ENCODE data around the gene CLDN7. TPM values are rescaled to one million over a fixed set of nuclear protein-coding genes. Genes with fewer than 3 reads are reported as not detected.

CLDN7 gene
- total and polyA plus RNA-seq, 4 donors, result 3.0 to 35.0 (median 19.6) TPM

DNA sequence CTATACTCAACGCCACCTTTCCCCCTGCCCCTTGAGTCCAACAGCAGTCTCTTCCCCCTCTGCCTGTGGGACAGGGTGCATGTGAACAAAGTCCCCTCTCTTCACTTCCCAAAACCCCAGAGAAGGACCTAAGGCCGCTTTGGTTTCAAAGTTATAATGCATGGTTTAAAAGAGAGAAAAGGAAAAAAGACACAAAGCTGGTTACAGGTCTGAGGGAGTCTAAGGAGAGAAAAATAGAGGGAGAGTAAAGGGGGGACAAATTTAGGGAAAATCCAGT lies 18.9 kb downstream of the CLDN7 start (continued):
- TF ChIP-seq, protein P1, sequence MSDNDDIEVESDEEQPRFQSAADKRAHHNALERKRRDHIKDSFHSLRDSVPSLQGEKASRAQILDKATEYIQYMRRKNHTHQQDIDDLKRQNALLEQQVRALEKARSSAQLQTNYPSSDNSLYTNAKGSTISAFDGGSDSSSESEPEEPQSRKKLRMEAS (IDR thresholded peaks at IDR 0.05), result no peak
- no peak for TF ChIP-seq FOXA2 (IDR thresholded peaks at IDR 0.05)

DNA sequence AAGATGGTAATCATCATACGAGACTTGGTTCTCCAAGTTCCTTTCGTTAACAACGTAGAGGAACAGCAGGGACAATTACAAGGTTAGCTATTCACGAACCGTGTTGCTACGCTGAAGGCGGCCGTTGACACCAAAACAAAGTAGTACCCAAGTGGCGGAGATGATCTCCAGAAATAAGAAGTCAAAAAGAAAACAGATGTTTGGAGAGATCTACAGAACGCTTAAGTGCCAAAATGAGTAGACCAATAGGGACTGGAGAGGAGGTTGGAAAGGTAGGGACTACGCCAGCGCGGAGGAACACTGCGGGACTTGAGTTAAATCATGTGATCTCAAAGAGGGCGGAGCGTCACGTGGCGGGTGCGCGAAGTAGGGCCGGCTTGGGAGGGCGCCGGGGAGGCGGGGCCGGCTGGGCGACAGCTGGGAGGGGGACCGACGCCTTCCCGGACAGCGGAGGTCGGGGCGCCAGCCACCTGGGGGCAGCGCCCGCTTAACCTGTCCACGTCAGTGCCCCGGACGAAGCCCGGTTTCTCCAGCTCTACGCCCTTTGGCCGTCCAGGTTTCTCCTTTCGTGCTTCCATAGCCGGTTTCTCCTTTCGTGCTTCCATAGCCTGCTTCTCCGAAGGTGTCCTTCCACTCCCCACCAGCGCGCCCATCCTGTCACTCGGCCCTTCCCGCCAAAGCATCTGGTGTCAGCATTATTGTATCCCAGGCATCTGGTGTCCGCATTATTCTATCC lies 19.4 kb downstream of the CLDN7 start:
- TF ChIP-seq NR2F2 (IDR thresholded peaks at IDR 0.05) (peak; percentile 17), EGR1 (IDR thresholded peaks at IDR 0.05; ENCODE audit: low read depth in 2 of 2) (peak; percentile 17 to 75), RAD21 (IDR thresholded peaks at IDR 0.05) (peak in 1 of 2 donors; percentile 34), YY1 (IDR thresholded peaks at IDR 0.05) (peak; percentile 80), RXRA (IDR thresholded peaks at IDR 0.05) (no peak), JUND (IDR thresholded peaks at IDR 0.05) (no peak), GABPA (IDR thresholded peaks at IDR 0.05 in 1 of 2, conservative IDR thresholded peaks at IDR 0.05 in 1 of 2) (peak in 1 of 2 donors; percentile 68), TAF1 (conservative IDR thresholded peaks at IDR 0.05) (no peak), FOXA2 (IDR thresholded peaks at IDR 0.05) (no peak), SP1 (IDR thresholded peaks at IDR 0.05) (peak; percentile 45), HNF4G (IDR thresholded peaks at IDR 0.05) (no peak), FOXA1 (IDR thresholded peaks at IDR 0.05) (no peak), HNF4A (conservative IDR thresholded peaks at IDR 0.05) (no peak)
- TF ChIP-seq, protein P2, sequence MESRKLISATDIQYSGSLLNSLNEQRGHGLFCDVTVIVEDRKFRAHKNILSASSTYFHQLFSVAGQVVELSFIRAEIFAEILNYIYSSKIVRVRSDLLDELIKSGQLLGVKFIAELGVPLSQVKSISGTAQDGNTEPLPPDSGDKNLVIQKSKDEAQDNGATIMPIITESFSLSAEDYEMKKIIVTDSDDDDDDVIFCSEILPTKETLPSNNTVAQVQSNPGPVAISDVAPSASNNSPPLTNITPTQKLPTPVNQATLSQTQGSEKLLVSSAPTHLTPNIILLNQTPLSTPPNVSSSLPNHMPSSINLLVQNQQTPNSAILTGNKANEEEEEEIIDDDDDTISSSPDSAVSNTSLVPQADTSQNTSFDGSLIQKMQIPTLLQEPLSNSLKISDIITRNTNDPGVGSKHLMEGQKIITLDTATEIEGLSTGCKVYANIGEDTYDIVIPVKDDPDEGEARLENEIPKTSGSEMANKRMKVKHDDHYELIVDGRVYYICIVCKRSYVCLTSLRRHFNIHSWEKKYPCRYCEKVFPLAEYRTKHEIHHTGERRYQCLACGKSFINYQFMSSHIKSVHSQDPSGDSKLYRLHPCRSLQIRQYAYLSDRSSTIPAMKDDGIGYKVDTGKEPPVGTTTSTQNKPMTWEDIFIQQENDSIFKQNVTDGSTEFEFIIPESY (IDR thresholded peaks at IDR 0.05), result peak; percentile 56
- TF ChIP-seq, protein P3, sequence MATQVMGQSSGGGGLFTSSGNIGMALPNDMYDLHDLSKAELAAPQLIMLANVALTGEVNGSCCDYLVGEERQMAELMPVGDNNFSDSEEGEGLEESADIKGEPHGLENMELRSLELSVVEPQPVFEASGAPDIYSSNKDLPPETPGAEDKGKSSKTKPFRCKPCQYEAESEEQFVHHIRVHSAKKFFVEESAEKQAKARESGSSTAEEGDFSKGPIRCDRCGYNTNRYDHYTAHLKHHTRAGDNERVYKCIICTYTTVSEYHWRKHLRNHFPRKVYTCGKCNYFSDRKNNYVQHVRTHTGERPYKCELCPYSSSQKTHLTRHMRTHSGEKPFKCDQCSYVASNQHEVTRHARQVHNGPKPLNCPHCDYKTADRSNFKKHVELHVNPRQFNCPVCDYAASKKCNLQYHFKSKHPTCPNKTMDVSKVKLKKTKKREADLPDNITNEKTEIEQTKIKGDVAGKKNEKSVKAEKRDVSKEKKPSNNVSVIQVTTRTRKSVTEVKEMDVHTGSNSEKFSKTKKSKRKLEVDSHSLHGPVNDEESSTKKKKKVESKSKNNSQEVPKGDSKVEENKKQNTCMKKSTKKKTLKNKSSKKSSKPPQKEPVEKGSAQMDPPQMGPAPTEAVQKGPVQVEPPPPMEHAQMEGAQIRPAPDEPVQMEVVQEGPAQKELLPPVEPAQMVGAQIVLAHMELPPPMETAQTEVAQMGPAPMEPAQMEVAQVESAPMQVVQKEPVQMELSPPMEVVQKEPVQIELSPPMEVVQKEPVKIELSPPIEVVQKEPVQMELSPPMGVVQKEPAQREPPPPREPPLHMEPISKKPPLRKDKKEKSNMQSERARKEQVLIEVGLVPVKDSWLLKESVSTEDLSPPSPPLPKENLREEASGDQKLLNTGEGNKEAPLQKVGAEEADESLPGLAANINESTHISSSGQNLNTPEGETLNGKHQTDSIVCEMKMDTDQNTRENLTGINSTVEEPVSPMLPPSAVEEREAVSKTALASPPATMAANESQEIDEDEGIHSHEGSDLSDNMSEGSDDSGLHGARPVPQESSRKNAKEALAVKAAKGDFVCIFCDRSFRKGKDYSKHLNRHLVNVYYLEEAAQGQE (IDR thresholded peaks at IDR 0.05), result peak; percentile 57
- TF ChIP-seq, protein P1 (IDR thresholded peaks at IDR 0.05), result peak; percentile 45
- TF ChIP-seq, protein P4, sequence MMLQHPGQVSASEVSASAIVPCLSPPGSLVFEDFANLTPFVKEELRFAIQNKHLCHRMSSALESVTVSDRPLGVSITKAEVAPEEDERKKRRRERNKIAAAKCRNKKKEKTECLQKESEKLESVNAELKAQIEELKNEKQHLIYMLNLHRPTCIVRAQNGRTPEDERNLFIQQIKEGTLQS (IDR thresholded peaks at IDR 0.05), result peak; percentile 38
- TF ChIP-seq, protein P5, sequence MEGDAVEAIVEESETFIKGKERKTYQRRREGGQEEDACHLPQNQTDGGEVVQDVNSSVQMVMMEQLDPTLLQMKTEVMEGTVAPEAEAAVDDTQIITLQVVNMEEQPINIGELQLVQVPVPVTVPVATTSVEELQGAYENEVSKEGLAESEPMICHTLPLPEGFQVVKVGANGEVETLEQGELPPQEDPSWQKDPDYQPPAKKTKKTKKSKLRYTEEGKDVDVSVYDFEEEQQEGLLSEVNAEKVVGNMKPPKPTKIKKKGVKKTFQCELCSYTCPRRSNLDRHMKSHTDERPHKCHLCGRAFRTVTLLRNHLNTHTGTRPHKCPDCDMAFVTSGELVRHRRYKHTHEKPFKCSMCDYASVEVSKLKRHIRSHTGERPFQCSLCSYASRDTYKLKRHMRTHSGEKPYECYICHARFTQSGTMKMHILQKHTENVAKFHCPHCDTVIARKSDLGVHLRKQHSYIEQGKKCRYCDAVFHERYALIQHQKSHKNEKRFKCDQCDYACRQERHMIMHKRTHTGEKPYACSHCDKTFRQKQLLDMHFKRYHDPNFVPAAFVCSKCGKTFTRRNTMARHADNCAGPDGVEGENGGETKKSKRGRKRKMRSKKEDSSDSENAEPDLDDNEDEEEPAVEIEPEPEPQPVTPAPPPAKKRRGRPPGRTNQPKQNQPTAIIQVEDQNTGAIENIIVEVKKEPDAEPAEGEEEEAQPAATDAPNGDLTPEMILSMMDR (IDR thresholded peaks at IDR 0.05; ENCODE audit: low read depth, low read length, missing input control), result no peak
- Histone ChIP-seq H3K4me1 (ENCODE audit: control insufficient read depth in 4 of 4, insufficient read depth in 4 of 4, low read length in 3 of 4) (peaks cover 2 to 31% (median 25%) of the 10 kb centered on the region in 4 donors), H3K9ac (ENCODE audit: low read depth in 1 of 2, low read length in 2 of 2) (peak overlapping the region; percentile 90), H3K27ac (ENCODE audit: low read depth in 1 of 2, low read length in 2 of 2) (peak overlapping the region; percentile 98 to 99), H3K27me3 (ENCODE audit: control insufficient read depth in 4 of 4, insufficient read depth in 4 of 4, low read length in 3 of 4) (no peaks in the 10 kb centered on the region), H3K9me3 (ENCODE audit: control insufficient read depth in 4 of 4, low read length in 3 of 4) (no peaks in the 10 kb centered on the region), H3K4me3 (ENCODE audit: low read depth in 1 of 3, low read length in 3 of 3) (peak overlapping the region; percentile 74 to 91 (median 86)), H3K36me3 (ENCODE audit: control insufficient read depth in 4 of 4, insufficient read depth in 3 of 4, low read depth in 1 of 4, low read length in 3 of 4) (peaks cover 3 to 32% (median 20%) of the 10 kb centered on the region in 4 donors)
- DNase-seq (ENCODE audit: low spot score), result peak; percentile 95
- WGBS, result 1% methylated on average over 49 of the region's 49 CpGs

Data from liver (tissue), 9 donors.